Aorta (tissue), 5 donors: ENCODE measurements around the gene SMIM30. TPM values are rescaled to one million over a fixed set of nuclear protein-coding genes. Genes with fewer than 3 reads are reported as not detected.

Source experiments
- ATAC-seq: fragments of 200-7000 bp; cut with Tn5 transposase; one replicate; pipeline ENCODE4 v1.9.1; 2022; ENCODE audit warnings: moderate library complexity; ENCODE audit not compliant: low FRiP score
- DNase-seq, 2 donors: peaks; one replicate each; pipeline ENCODE4 v3.0.0-alpha.2; 2020
- H3K27ac ChIP-seq, 2 donors: one replicate each; pipeline ENCODE4 v1.5.1; 2013; ENCODE audit warnings: low read length in 2 of 2, mild to moderate bottlenecking in 2 of 2, moderate library complexity in 2 of 2, control low read depth in 1 of 2, inconsistent platforms in 1 of 2, low read depth in 1 of 2
- H3K27me3 ChIP-seq, 2 donors: one replicate each; pipeline ENCODE4 v1.6.1; 2013; ENCODE audit warnings: control low read depth in 1 of 2, low read length in 1 of 2, mild to moderate bottlenecking in 1 of 2, moderate library complexity in 1 of 2; ENCODE audit not compliant: insufficient read depth in 2 of 2, control insufficient read depth in 1 of 2
- H3K36me3 ChIP-seq, 2 donors: one replicate each; pipeline ENCODE4 v1.6.1; 2013; ENCODE audit warnings: control low read depth in 1 of 2, low read length in 1 of 2, mild to moderate bottlenecking in 1 of 2; ENCODE audit not compliant: insufficient read depth in 2 of 2, control insufficient read depth in 1 of 2
- H3K4me1 ChIP-seq, 2 donors: one replicate each; pipeline ENCODE4 v1.6.1; 2013; ENCODE audit warnings: low read length in 2 of 2, control low read depth in 1 of 2, mild to moderate bottlenecking in 1 of 2, moderate library complexity in 1 of 2; ENCODE audit not compliant: insufficient read depth in 2 of 2, control insufficient read depth in 1 of 2
- H3K4me3 ChIP-seq, 2 donors: one replicate each; pipeline ENCODE4 v1.5.1; 2013; ENCODE audit warnings: low read length in 2 of 2, control low read depth in 1 of 2, mild to moderate bottlenecking in 1 of 2
- H3K9me3 ChIP-seq: one replicate; pipeline ENCODE4 v1.6.1; 2013; ENCODE audit warnings: mild to moderate bottlenecking, low read length; ENCODE audit not compliant: control insufficient read depth
- WGBS, 2 donors: extraction: QIAGEN DNeasy Blood & Tissue Kit; methylation state at CpG; one replicate each; pipeline ENCODE4 v1.1.7; 2013; 5-methylcytosine and 5-hydroxymethylcytosine counted together
- intact Hi-C, 2 donors: fragments of 100-400 bp; cut with DNase I; formaldehyde crosslinking; loops; one replicate each; pipeline versions ENCODE4 v1.14.2 to v1.15.0; 2022
- polyA plus RNA-seq, 2 donors: library from polyadenylated mRNA; stranded (reverse); fragments of 200-250 nt; gene quantifications; one replicate each; pipeline ENCODE4 v1.2.3, GENCODE V29; 2013
- total RNA-seq, 2 donors: library from RNA; stranded (reverse); fragmentation: NEBNext Ultra II Directional; extraction: Animal tissue kit (Norgen Biotek cat#: 25700); gene quantifications; one replicate each; pipeline ENCODE4 v1.2.1, GENCODE V29; 2021
- donor health status: healthy with polysubstance abuse.
- donor health status: Bipolar disorder and iron deficiency.
- donor health status: DM: no; HTN: no; CAD: no.
- donor health status: DM: no; HTN: no; CAD: no.
- donor health status: DM: yes; HTN: yes; CAD: no.

SMIM30 gene
- total and polyA plus RNA-seq, 4 donors, result 31.6 to 102 (median 42.9) TPM

DNA sequence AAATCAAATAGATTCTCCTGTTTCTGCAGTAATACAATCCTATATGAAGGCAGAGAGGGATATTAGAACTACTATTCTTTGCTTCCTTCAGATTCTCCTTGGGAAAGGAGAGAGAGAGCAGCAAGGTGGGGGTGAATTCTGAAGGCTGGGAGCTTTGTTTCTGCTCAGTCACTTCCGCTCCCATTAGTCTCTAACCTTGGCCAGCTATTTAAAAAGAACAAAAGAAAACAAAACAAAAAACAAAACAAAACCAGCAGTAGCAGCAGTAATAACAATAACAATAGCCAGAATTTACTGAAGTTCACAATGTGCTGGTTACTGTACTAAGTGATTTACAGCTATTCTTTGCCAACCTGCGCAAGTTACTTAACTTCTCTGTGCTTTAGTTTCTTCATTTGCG is 41.7 kb downstream of the SMIM30 start:
- Histone ChIP-seq H3K27ac (no peak overlapping the region), H3K4me1 (no peaks in the 10 kb centered on the region), H3K9me3 (no peaks in the 10 kb centered on the region), H3K36me3 (no peaks in the 10 kb centered on the region), H3K4me3 (no peak overlapping the region), H3K27me3 (no peaks in the 10 kb centered on the region)
- no peak for DNase-seq
- ATAC-seq, result no peak
- intact Hi-C loops, result no loop called here
- 93 to 96% methylated on average over 3 of the region's 3 CpGs for WGBS, 2 donors

DNA sequence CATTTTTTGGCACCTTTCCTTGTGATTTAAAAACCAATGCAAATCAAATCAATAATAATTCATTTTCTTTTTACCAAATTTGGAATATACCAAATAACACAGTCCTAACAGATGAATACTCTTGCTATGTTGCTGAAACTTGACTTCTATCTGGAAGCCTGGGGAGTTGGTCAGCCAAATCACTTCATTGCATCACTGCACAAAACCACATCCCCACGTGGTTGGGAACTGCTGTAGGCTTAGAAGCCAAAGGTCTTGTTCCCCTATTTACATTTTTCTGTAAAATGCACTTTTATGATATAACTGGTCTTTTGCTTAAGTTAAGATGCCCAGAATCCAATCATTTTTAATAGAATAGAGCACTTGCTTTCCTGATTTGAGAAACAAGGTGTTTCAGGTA is 46.9 kb downstream of the SMIM30 start:
- intact Hi-C loops, result no loop called here
- Histone ChIP-seq H3K36me3 (no peaks in the 10 kb centered on the region), H3K27ac (no peak overlapping the region)

More for the DNA sequence above, 46.9 kb downstream of the SMIM30 start:
- 28 to 29% methylated on average over 1 of the region's 1 CpG for WGBS, 2 donors
- Histone ChIP-seq H3K4me3 (no peak overlapping the region), H3K27me3 (no peaks in the 10 kb centered on the region), H3K9me3 (no peaks in the 10 kb centered on the region), H3K4me1 (no peaks in the 10 kb centered on the region)
- DNase-seq, result peak in 1 of 2 donors; percentile 69
- ATAC-seq, result no peak

Other genes starting within 250 kb of the SMIM30 start
- gene GPR85, start 31.7 kb downstream of the SMIM30 start, total RNA-seq, result 1 to 10 TPM in 1 of 2 donors, under 1 TPM in 1; 0.32 to 2.5 TPM
- 1 to 10 TPM in 1 of 2 donors, under 1 TPM in 1; 0.49 to 3.4 TPM for gene GPR85, start 31.7 kb downstream of the SMIM30 start, polyA plus RNA-seq